ENCODE data around the gene TEX36. TPM values are rescaled to one million over a fixed set of nuclear protein-coding genes. Genes with fewer than 3 reads are reported as not detected.

Gene TEX36
- total RNA-seq, 4 donors from 2014 or later = not detected

DNA sequence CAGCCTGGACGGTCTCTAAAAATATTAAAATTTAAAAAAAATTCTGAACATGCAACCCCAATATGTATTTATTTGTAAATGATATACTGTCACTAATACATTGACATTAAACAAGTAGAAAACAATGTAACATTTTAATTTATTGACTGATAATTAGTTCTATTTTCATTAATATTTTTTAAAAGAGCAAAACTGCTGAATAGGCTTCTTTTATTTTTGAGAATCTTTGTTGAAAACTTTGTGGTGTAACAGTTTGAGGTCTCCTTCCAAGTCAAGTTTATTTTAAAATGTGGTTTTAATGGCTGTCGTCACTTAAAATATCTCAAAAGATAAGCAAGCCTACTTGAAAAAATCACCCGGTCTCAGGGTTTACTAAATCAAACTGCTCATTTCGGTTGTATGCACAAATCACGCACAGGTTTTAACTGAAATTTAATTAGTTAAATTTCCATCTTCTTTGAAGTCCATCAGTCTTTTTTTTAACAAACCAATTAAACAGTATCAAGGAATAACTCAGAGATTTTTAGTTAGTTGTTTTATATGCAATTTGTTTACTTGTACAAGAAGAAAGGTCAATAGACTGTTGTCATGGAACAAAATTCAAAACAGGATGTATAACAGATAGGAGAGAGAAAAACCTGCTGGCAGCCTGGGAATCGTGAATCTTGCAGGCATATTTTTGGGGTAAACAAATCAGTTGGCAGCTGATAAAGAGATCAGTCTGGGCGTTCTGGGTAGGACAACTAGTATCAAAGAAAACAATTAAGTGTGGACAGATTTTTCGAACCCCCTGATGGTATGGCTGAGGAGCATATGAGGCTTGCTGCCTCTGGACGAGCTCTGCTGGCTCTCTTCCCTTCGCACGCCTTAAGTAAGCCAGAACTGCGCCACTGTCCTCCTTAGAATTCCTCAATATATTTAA lies 26.9 kb upstream of the TEX36 start:
- H3K4me3 ChIP-seq = peak overlapping the region in 1 of 4 donors; percentile 16
- intact Hi-C loops (cut with DNase I) = no loop called here
- no peaks in the 10 kb centered on the region for H3K27me3 ChIP-seq
- TF ChIP-seq EP300 (IDR thresholded peaks at IDR 0.05) = no peak
- TF ChIP-seq, protein P1, sequence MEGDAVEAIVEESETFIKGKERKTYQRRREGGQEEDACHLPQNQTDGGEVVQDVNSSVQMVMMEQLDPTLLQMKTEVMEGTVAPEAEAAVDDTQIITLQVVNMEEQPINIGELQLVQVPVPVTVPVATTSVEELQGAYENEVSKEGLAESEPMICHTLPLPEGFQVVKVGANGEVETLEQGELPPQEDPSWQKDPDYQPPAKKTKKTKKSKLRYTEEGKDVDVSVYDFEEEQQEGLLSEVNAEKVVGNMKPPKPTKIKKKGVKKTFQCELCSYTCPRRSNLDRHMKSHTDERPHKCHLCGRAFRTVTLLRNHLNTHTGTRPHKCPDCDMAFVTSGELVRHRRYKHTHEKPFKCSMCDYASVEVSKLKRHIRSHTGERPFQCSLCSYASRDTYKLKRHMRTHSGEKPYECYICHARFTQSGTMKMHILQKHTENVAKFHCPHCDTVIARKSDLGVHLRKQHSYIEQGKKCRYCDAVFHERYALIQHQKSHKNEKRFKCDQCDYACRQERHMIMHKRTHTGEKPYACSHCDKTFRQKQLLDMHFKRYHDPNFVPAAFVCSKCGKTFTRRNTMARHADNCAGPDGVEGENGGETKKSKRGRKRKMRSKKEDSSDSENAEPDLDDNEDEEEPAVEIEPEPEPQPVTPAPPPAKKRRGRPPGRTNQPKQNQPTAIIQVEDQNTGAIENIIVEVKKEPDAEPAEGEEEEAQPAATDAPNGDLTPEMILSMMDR (IDR thresholded peaks at IDR 0.05) = no peak
- no peak for TF ChIP-seq POLR2A (IDR thresholded peaks at IDR 0.05; ENCODE audit: low read depth)
- no peak for TF ChIP-seq POLR2AphosphoS5 (IDR thresholded peaks at IDR 0.05)
- no peak for DNase-seq (ENCODE audit: extremely low spot score)
- H3K4me1 ChIP-seq = peaks cover 5 to 29% (median 20%) of the 10 kb centered on the region in 4 donors
- H3K36me3 ChIP-seq = no peaks in the 10 kb centered on the region
- no peaks in the 10 kb centered on the region for H3K9me3 ChIP-seq
- H3K27ac ChIP-seq (replicated peaks in 1 of 4) = no peak overlapping the region
- WGBS = 29% methylated on average over 12 of the region's 12 CpGs

DNA sequence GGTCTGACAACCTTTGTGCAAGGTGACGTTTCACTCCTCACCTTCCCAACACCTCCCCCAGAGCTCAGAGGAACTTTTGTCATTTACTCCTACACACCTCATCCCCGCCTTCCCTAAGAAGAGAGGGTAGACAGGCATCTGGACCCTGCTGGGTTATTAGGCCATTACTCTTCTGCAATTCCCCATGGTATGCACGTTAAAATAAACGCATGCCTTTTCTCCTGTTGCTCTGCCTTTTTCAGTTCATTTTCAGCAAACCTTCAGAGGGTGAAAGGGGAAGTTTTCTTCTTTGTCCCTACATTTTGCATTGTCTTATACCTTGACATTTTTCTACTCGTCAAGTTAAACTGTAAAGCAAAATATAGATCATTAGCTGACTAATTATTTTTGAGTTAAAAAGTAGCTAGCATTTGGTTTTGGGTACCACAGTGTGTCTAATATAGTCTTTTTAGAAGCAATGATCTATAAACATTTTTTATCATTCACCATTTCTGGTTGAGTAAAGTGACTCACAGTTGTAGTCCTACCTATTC lies 26.1 kb upstream of the TEX36 start:
- H3K36me3 ChIP-seq = no peaks in the 10 kb centered on the region
- DNase-seq (ENCODE audit: extremely low spot score) = no peak
- TF ChIP-seq POLR2AphosphoS5 (IDR thresholded peaks at IDR 0.05) (no peak), EP300 (IDR thresholded peaks at IDR 0.05) (no peak), POLR2A (IDR thresholded peaks at IDR 0.05; ENCODE audit: low read depth) (no peak)
- TF ChIP-seq, protein P1 (IDR thresholded peaks at IDR 0.05) = no peak
- H3K4me3 ChIP-seq = no peak overlapping the region
- H3K9me3 ChIP-seq = no peaks in the 10 kb centered on the region
- H3K27me3 ChIP-seq = no peaks in the 10 kb centered on the region
- intact Hi-C loops (cut with DNase I) = no loop called here
- peaks cover 5 to 29% (median 20%) of the 10 kb centered on the region in 4 donors for H3K4me1 ChIP-seq
- no peak overlapping the region for H3K27ac ChIP-seq (replicated peaks in 1 of 4)
- 49% methylated on average over 5 of the region's 5 CpGs for WGBS

DNA sequence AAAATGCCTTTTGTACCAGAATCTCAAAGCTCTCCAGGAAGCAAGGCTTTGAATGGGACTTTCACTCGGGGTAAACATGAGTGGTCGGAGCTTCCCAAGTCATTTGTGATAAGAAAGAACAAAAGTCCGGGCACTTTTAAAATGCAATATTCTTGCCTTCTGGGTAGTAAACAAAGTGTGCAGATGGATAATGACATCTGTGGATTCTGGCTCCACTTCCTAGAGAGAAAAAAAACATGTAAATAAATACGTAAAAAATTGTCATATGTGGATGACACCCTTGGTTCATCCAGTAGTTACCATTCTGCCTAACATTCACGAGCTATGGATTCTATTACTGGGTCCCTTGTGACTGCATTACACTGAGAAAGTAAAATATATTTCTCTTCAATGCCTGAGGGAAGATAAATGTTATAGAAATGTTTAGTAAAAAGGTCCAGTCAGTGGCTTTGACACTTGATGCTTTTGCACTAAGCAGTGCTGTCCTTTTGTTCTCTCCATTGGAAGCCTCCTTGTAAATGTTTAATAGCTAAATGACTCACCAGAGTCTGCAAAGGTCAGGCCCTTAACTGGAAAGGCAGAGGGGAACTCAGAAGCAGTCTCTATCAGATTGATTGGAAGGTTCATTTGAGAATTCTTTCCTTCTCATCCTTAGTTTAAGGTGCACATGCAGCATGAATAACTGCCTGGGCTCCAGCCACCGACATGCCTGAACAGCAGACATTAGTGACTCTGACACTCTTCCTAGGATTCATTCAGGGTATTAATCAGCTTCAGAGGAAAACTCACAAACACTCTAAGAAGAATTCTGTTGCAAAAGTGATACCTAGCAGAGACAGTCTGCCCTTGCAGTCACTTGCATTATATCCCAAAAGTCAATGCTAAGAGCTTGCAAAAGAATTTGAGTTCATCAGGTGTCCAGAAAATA lies 24.8 kb upstream of the TEX36 start:
- Histone ChIP-seq H3K27ac (replicated peaks in 1 of 4) (no peak overlapping the region), H3K27me3 (no peaks in the 10 kb centered on the region), H3K4me1 (peaks cover 5 to 29% (median 20%) of the 10 kb centered on the region in 4 donors), H3K4me3 (no peak overlapping the region), H3K36me3 (no peaks in the 10 kb centered on the region), H3K9me3 (no peaks in the 10 kb centered on the region)
- 64% methylated on average over 6 of the region's 6 CpGs for WGBS
- no peak for DNase-seq (ENCODE audit: extremely low spot score)
- TF ChIP-seq, protein P1 (IDR thresholded peaks at IDR 0.05) = no peak
- no peak for TF ChIP-seq EP300 (IDR thresholded peaks at IDR 0.05)
- TF ChIP-seq POLR2A (IDR thresholded peaks at IDR 0.05; ENCODE audit: low read depth) = no peak
- no peak for TF ChIP-seq POLR2AphosphoS5 (IDR thresholded peaks at IDR 0.05)
- intact Hi-C loops (cut with DNase I) = no loop called here

DNA sequence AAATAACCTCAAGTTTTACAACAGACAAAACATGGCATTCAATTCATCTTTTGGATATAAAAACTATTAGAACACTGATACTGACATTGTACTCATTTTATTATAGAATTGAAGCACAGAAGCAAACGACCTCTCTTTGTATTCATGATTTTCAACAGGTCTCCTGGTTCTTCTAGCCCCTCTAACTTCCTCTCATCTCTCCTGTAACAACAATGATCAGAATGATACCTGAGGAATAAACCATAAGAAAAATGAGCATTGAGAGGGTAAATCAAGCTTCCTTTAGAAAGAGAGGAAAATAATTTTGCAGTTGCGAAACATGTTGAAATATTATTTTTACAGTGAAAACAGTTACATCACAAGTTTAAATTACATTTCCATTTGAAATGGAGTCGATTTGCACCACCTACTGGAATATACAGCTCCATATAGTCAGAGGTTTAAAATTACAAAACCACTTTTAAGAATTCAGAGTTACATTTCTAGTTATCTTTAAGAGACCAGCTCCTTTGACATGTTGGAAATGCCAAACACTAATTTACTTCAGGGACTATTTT lies 17.5 kb upstream of the TEX36 start:
- H3K27me3 ChIP-seq = no peaks in the 10 kb centered on the region
- no peaks in the 10 kb centered on the region for H3K36me3 ChIP-seq
- H3K9me3 ChIP-seq = no peaks in the 10 kb centered on the region
- TF ChIP-seq EP300 (IDR thresholded peaks at IDR 0.05) = no peak
- TF ChIP-seq, protein P1 (IDR thresholded peaks at IDR 0.05) = peak in 1 of 3 experiments; percentile 17
- 36% methylated on average over 3 of the region's 3 CpGs for WGBS
- DNase-seq (ENCODE audit: extremely low spot score) = no peak
- intact Hi-C loops (cut with DNase I) = no loop called here
- H3K27ac ChIP-seq (replicated peaks in 1 of 4) = no peak overlapping the region
- H3K4me3 ChIP-seq = no peak overlapping the region
- no peaks in the 10 kb centered on the region for H3K4me1 ChIP-seq

Data from esophagus muscularis mucosa (tissue), 4 donors.